MCF 10A (cell line): ENCODE data around the gene GPR65. TPM values are rescaled to one million over a fixed set of nuclear protein-coding genes. Genes with fewer than 3 reads are reported as not detected.

Experiments
- BruUV-seq: library from RNA; stranded (reverse); fragments of 400-500 nt; replicated peaks from 2 replicates; lab custom pipeline; 2021; lab: Mats Ljungman, UMichigan
- CTCF ChIA-PET: fragments of 300-600 bp; sonication (Branson Sonifier 250); formaldehyde crosslinking; extraction: SDS; loops from one replicate; lab custom pipeline; 2021; ENCODE audit warnings: antibody characterized with exemption, inconsistent platforms; lab: Yijun Ruan, JAX
- POLR2A ChIA-PET: fragments of 300-600, 350-650 bp; sonication (Branson Sonifier 250); formaldehyde crosslinking; extraction: SDS; loops from one replicate; lab custom pipeline; 2020; ENCODE audit warnings: antibody characterized with exemption, inconsistent platforms; lab: Yijun Ruan, JAX
- DNase-seq: peaks from one replicate; pipeline ENCODE4 v3.0.0-alpha.2; 2018; ENCODE audit not compliant: unreplicated experiment
- H3K27ac Mint-ChIP-seq: one replicate; pipeline ENCODE4 v1.8.0; 2022; ENCODE audit warnings: mild to moderate bottlenecking, low read depth, mixed read lengths; ENCODE audit not compliant: unreplicated experiment
- H3K27me3 Mint-ChIP-seq: one replicate; pipeline ENCODE4 v1.8.0; 2022; ENCODE audit warnings: mixed read lengths; ENCODE audit not compliant: insufficient read depth, unreplicated experiment
- H3K36me3 Mint-ChIP-seq: one replicate; pipeline ENCODE4 v1.8.0; 2022; ENCODE audit warnings: mild to moderate bottlenecking, moderate library complexity, mixed read lengths; ENCODE audit not compliant: insufficient read depth, unreplicated experiment
- H3K4me1 Mint-ChIP-seq: one replicate; pipeline ENCODE4 v1.8.0; 2022; ENCODE audit warnings: mixed read lengths; ENCODE audit not compliant: insufficient read depth, unreplicated experiment
- H3K4me3 Mint-ChIP-seq: one replicate; pipeline ENCODE4 v1.8.0; 2022; ENCODE audit warnings: mild to moderate bottlenecking, moderate library complexity, mixed read lengths; ENCODE audit not compliant: unreplicated experiment
- H3K9me3 Mint-ChIP-seq: one replicate; pipeline ENCODE4 v1.8.0; 2022; ENCODE audit warnings: mixed read lengths; ENCODE audit not compliant: unreplicated experiment
- intact Hi-C: fragments of 100-400 bp; cut with micrococcal nuclease; formaldehyde crosslinking; loops from 2 replicates; pipeline ENCODE4 v1.14.1; 2022
- total RNA-seq: library from RNA; stranded (reverse); gene quantifications from 2 replicates; pipeline ENCODE4 v1.2.3, GENCODE V29; 2022
- TF ChIP-seq, protein P1 (sequence below): fragments of 200-600 bp; IDR thresholded peaks from one replicate; pipeline ENCODE4 v1.8.0; 2022; ENCODE audit warnings: antibody characterized with exemption, mild to moderate bottlenecking; ENCODE audit not compliant: unreplicated experiment

Gene GPR65
- total RNA-seq, 1 experiment from 2014 or later, result not detected

DNA sequence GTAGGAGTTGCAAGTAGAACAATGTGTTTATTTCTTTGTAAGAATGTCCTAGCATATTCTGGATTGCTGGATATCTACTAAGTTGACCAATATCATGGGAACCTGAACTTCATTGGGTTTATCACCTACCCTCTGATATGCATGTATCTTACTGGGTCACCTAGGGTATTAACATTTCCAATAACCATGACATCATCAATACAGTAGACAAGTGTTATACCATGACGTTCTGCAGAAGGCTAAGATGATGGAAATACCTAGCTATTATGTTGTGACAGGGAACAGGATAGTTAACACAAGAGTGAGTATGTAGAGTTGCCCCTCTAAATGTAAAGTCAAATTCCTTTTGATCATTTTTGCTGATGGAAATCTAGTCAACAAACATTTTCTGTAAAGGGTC, 26.0 kb downstream of the GPR65 start:
- DNase-seq, result no peak
- Mint-ChIP-seq H3K4me1 (no peaks in the 10 kb centered on the region), H3K9me3 (no peaks in the 10 kb centered on the region), H3K36me3 (no peaks in the 10 kb centered on the region), H3K4me3 (no peak overlapping the region), H3K27me3 (peaks cover 18% of the 10 kb centered on the region), H3K27ac (no peak overlapping the region)
- ChIA-PET POLR2A (no interaction called here), CTCF (interaction anchor here (1.0 to 1.3 kb wide), 2 partner anchors 17 to 137 kb away, joined by 3 to 5 read pairs; no protein-coding TSS in a partner anchor)
- intact Hi-C loops, result no loop called here
- TF ChIP-seq, protein P1, sequence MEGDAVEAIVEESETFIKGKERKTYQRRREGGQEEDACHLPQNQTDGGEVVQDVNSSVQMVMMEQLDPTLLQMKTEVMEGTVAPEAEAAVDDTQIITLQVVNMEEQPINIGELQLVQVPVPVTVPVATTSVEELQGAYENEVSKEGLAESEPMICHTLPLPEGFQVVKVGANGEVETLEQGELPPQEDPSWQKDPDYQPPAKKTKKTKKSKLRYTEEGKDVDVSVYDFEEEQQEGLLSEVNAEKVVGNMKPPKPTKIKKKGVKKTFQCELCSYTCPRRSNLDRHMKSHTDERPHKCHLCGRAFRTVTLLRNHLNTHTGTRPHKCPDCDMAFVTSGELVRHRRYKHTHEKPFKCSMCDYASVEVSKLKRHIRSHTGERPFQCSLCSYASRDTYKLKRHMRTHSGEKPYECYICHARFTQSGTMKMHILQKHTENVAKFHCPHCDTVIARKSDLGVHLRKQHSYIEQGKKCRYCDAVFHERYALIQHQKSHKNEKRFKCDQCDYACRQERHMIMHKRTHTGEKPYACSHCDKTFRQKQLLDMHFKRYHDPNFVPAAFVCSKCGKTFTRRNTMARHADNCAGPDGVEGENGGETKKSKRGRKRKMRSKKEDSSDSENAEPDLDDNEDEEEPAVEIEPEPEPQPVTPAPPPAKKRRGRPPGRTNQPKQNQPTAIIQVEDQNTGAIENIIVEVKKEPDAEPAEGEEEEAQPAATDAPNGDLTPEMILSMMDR, result no peak
- BruUV-seq, result no TSS peak

GRCh38 chr14:88032373-88032772, 27.4 kb downstream of the GPR65 start:
- no TSS peak for BruUV-seq
- POLR2A ChIA-PET, result no interaction called here

GRCh38 chr14:88034076-88034475, 29.1 kb downstream of the GPR65 start:
- H3K27me3 Mint-ChIP-seq, result peaks cover 16% of the 10 kb centered on the region
- no peak for DNase-seq
- TF ChIP-seq, protein P1, result no peak
- no peak overlapping the region for H3K4me3 Mint-ChIP-seq
- H3K27ac Mint-ChIP-seq, result no peak overlapping the region
- CTCF ChIA-PET, result no interaction called here
- intact Hi-C loops, result no loop called here
- POLR2A ChIA-PET, result no interaction called here
- no peaks in the 10 kb centered on the region for H3K4me1 Mint-ChIP-seq
- H3K36me3 Mint-ChIP-seq, result no peaks in the 10 kb centered on the region
- H3K9me3 Mint-ChIP-seq, result no peaks in the 10 kb centered on the region
- BruUV-seq, result no TSS peak

More at GRCh38 chr14:88032373-88032772, 27.4 kb downstream of the GPR65 start:
- no peak for DNase-seq
- Mint-ChIP-seq H3K4me3 (no peak overlapping the region), H3K36me3 (no peaks in the 10 kb centered on the region), H3K4me1 (no peaks in the 10 kb centered on the region), H3K27me3 (peaks cover 6% of the 10 kb centered on the region), H3K9me3 (no peaks in the 10 kb centered on the region), H3K27ac (no peak overlapping the region)
- CTCF ChIA-PET, result interaction anchor here (1.4 kb wide), 1 partner anchor 15 kb away, joined by 3 read pairs; no protein-coding TSS in a partner anchor
- TF ChIP-seq, protein P1, result no peak
- intact Hi-C loops, result no loop called here

- ChIA-PET POLR2A (no interaction called here), CTCF (interaction anchor here (0.6 to 1.4 kb wide), 2 partner anchors 23 to 155 kb away, joined by 3 to 4 read pairs; no protein-coding TSS in a partner anchor)
- Mint-ChIP-seq H3K9me3 (no peaks in the 10 kb centered on the region), H3K36me3 (no peaks in the 10 kb centered on the region), H3K4me3 (no peak overlapping the region), H3K4me1 (no peaks in the 10 kb centered on the region), H3K27ac (no peak overlapping the region), H3K27me3 (peaks cover 16% of the 10 kb centered on the region)
- TF ChIP-seq, protein P1, result no peak
- no peak for DNase-seq
- no TSS peak for BruUV-seq
- intact Hi-C loops, result no loop called here
Measured at GRCh38 chr14:88036422-88036821, 31.5 kb downstream of the GPR65 start.
